ENCODE results near the gene DCD.

DNA sequence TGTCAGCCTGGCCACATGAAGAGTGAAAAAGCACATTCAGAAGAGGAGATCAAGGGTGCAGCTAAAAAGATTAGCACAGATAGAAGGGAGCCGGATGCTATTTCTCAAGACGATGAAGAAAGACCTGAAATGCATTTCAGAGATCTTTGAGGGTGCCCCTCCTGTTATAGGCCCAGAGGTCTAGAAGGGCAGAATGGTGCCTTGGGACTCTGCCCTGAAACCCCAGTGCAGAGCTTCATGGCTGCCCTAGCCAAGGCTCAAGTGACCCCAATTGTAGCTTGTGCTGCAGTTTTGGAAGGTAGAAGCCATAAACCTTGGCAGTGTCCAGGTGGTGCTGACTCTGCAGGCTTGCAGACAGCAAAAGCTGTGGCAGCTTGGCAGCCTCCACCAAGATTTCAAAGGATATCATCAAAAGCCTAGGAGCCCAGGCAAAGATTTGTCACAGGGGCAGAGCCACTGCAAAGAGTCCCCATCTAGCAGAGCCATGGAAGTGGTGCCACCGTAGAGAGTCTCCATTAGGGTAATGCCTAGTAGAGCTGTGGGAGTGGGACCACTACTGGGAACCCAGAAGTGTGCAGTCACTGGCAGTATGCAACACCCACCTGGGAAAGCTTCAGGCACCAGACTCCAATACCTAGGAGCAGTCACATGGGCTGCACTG lies 19.8 kb downstream of the DCD start:
- TF ChIP-seq, protein P1, sequence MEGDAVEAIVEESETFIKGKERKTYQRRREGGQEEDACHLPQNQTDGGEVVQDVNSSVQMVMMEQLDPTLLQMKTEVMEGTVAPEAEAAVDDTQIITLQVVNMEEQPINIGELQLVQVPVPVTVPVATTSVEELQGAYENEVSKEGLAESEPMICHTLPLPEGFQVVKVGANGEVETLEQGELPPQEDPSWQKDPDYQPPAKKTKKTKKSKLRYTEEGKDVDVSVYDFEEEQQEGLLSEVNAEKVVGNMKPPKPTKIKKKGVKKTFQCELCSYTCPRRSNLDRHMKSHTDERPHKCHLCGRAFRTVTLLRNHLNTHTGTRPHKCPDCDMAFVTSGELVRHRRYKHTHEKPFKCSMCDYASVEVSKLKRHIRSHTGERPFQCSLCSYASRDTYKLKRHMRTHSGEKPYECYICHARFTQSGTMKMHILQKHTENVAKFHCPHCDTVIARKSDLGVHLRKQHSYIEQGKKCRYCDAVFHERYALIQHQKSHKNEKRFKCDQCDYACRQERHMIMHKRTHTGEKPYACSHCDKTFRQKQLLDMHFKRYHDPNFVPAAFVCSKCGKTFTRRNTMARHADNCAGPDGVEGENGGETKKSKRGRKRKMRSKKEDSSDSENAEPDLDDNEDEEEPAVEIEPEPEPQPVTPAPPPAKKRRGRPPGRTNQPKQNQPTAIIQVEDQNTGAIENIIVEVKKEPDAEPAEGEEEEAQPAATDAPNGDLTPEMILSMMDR (IDR thresholded peaks at IDR 0.05) = no peak
- no peak for TF ChIP-seq POLR2AphosphoS5 (IDR thresholded peaks at IDR 0.05)
- no peak for TF ChIP-seq POLR2A (IDR thresholded peaks at IDR 0.05)

Measured in gastroesophageal sphincter (tissue), 3 donors.